ENCODE measurements around the gene ORMDL2.
"Not testable (repeated sequence)": the region's sequence is repeated elsewhere in the genome, so short reads cannot be mapped to it uniquely, and the experiment has no call there.

ORMDL2 gene

GRCh38 chr12:55852740-55853139, 34.9 kb downstream of the ORMDL2 start:
- DNase-seq (ENCODE audit: low spot score): no peak

GRCh38 chr12:55861396-55861795, 43.6 kb downstream of the ORMDL2 start:
- no peak for DNase-seq (ENCODE audit: low spot score)

- no peak for DNase-seq (ENCODE audit: low spot score)
Measured at GRCh38 chr12:55861871-55862270, 44.0 kb downstream of the ORMDL2 start.

GRCh38 chr12:55862286-55862685, 44.4 kb downstream of the ORMDL2 start:
- no peak for DNase-seq (ENCODE audit: low spot score)

- not testable (repeated sequence) for DNase-seq (ENCODE audit: low spot score)
Measured at GRCh38 chr12:55862931-55863330, 45.1 kb downstream of the ORMDL2 start.

- DNase-seq (ENCODE audit: low spot score): no peak
Measured at GRCh38 chr12:55865327-55865726, 47.5 kb downstream of the ORMDL2 start.

- DNase-seq (ENCODE audit: low spot score): not testable (repeated sequence)
Measured at GRCh38 chr12:55866454-55867004, 48.7 kb downstream of the ORMDL2 start.

Measured in cerebellar cortex (tissue), 1 donor.